ENCODE data around the gene MAP3K13.
A peak's percentile ranks its signal among the peaks of the same experiment; 100 is the strongest.
"Not testable (repeated sequence)": the region's sequence is repeated elsewhere in the genome, so short reads cannot be mapped to it uniquely, and the experiment has no call there.

The MAP3K13 gene

DNA sequence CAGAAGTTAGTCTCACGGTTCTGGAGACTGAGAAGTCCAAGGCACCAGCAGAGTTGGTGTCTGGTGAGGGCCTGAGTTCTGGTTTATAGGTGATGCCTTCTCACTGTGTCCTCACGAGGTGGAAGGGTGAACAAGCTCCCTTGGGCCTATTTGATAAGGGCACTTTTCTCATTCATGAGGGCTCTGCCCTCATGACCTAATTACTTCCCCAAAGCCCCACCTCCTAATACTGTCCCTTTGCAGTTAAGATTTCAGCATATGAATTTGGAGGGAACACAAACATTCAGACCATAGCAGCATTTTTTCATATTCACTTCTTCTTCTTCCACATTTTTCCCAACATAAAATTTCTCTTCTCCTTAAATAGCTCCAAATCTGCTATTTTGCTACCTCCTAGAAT lies 94.4 kb downstream of the MAP3K13 start:
- DNase-seq = no peak

DNA sequence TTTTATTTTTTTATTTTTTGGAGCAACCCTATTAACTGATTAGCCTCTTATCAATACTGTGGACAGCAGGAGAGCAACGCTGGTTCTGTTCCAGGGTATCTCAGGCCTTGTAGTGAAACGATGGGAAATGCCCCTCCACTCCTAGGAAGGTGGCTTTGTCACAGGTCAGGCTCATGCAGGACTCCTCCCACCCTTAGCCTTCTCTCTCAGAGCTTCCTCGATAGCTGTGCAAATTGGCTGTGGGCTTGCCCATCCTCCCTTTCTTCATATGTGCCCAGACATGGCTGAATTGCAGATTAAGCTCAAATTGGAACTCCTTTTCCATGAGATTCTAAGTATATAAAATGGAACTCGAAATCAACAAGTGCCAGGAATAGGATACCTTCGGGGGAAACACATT lies 97.4 kb downstream of the MAP3K13 start:
- no peak for DNase-seq

DNA sequence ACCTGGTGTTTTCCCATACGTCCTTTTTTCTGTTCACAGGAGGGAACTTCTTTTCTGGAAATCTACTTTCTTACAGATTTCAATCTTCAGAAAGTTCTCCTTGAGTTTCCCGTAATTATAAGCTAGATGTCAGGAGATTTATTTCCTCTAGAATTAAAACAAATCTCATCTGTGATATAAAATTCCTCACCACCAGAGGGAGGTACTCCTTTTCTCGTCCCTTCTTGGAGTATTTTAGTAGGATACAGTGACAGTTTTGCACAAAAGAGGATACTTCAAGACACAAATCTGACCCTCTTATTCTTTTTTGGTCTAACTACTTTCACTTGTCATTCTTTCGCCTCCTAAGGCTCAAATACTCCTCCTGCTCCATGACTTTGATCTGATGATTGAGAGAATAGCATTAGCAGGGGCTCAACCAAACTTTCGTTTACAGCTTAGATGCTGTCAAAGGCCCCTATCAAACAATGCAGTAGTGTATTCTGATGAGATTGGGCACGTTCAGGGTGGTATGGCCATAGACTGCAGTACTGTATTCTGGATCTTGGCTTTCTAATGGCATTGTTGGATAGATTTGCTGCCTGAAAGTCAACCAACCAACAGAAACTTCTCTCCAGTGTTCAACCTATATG lies 97.9 kb downstream of the MAP3K13 start:
- DNase-seq = no peak

DNA sequence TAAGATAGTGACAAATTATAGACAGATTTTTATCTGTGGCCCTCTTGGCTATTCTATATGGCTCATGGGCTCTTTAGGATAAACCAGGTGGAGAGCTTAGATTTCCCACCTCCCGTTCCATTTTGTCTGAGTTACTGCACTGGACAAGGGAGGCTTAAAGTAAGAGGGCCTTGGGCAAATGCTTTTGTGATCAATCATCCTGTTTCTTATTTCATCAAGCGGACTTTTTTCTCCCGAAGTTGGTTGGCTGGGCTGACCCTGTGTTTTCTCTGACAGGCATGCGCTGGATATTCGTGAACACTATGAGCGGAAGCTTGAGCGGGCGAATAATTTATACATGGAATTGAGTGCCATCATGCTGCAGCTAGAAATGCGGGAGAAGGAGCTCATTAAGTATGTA lies 102.5 kb downstream of the MAP3K13 start:
- DNase-seq = no peak

DNA sequence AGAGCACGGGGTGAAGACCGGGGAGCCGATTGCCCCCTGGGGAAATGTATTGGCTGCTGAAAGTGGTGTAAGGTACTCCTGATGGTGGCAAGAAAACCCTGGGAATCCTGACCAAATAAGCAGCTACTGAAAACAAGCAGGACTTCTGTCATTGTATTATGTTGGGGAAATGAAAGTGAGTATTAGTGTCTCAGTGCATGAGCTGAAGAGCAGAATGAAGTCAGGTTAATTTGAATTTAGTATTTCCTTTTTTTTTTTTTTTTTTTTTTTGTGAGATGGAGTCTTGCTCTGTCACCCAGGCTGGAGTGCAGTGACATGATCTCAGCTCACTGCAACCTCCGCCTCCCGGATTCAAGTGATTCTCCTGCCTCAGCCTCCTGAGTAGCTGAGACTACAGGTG lies 103.2 kb downstream of the MAP3K13 start:
- not testable (repeated sequence) for DNase-seq

DNA sequence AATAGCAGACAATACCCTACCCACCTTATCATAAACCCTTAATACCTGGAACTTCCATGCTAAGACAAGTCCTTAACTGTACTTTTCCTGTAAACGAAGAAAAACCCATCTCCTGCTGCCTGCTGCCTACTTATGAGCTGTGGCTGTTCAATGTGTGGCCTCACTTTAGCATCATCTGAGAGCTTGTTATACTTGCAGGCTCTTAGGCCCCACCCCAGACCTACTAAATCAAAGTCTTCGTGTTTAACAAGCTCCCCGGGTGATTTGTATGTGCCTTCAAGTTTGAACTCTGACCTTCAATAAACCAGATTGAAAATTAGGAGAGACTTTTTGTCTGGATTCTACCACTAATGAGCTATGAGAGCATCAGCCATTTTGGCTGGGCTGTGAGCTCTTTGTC lies 106.6 kb downstream of the MAP3K13 start:
- DNase-seq = no peak

DNA sequence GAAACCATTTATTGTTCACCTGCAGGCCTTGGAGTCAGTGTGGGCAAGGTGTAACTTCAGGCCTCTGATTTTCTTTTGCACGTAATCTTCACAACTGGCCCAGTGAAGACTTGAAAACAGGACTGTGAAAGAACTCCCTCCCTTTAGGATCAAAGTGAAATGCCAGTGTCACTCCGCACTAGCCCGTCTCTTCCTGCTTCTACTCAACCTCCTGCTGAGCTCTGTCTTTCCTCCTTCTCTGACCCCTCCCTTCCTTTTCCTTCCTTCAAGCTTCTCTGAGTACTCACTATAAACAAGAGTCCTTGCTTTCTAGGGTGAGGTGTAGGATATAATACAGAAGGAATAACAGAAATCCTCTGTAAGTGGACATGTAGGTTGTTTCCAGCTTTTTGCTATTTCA lies 107.4 kb downstream of the MAP3K13 start:
- DNase-seq = no peak

DNA sequence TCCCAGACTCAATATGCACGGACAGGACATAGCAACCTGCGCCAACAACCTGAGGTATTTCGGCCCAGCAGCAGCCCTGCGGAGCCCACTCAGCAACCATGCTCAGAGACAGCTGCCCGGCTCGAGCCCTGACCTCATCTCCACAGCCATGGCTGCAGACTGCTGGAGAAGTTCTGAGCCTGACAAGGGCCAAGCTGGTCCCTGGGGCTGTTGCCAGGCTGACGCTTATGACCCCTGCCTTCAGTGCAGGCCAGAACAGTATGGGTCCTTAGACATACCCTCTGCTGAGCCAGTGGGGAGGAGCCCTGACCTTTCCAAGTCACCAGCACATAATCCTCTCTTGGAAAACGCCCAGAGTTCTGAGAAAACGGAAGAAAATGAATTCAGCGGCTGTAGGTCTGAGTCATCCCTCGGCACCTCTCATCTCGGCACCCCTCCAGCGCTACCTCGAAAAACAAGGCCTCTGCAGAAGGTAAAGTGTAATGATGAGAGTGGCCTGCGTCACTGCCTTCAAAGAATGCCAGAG lies 110.4 kb downstream of the MAP3K13 start:
- DNase-seq = no peak

DNA sequence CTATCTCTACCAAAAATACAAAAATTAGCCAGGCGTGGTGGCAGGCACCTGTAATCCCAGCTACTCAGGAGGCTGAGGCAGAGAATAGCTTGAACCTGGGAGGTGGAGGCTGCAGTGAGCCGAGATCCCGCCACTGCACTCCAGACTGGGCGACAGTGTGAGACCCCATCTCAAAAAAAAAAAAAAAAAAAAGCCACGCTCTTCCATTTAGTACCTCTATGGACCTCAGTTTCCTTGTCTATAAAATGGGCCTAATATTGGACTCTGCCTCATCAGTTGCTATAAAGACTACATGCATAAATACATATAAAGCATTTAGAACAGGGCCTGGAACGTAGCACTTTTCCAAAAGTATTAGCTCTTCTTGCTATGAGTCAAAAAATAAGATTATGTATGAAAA lies 112.0 kb downstream of the MAP3K13 start:
- not testable (repeated sequence) for DNase-seq

DNA sequence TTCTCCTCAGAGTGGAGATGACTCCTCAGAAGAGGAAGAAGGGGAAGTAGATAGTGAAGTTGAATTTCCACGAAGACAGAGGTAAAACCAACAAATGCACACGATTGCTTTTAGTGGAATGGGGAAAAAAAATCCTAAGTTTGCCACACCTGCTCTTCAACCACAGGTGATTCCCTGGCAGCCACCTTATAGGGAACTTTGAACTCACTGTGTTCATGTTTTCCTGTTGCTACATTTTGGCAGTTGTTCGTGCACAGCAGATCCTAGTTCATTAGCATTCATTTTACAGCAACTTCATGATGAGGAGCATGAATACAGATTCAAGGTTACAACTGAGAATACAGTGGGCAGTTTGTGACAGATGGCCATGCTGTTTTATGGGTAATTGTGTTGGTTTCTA lies 114.4 kb downstream of the MAP3K13 start:
- no peak for DNase-seq

DNA sequence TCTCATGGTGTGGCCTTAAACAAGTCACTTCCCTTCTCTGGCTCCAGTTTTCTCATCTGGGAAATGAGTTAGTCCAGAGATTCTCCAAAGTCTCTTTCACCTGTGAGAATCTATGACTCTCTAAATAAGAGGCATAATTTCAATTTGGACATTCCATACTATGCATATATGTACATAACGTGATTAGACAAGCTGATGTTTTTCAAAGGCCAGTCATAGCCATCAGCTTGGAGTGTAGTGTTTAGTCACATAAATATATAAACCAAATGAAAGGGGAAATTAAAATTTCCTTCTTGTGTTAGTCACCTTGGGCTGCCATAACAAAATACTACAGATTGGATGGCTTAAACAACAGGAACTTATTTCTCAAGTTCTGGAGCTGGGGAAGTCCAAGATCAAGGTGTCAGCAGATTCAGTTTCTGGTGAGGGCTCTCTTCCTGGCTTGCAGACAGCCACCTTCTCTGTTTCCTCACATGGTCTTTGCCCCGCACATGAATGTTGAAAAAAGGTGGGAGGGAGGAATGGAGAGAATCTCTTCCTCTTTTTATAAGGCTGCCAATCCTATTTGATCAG lies 116.5 kb downstream of the MAP3K13 start:
- DNase-seq = no peak

DNA sequence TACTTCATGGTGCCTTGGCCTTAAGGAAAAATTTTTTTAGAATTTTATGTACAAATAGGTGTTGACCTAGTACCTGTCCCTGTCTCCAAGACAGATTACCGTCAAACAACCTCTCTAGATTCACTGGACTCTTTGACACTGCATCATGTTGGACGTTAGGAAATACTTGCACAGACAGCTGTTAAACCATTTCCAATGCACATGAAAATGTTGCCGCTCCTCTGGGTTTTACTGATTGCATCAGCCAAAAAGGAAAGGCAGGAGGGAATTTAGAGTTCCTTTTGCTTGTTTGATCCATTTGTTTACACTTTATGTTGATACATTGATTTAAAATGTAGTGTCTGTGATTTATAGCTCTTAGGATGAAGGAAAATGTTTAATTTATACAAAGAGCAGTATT lies 121.4 kb downstream of the MAP3K13 start:
- no peak for DNase-seq

DNA sequence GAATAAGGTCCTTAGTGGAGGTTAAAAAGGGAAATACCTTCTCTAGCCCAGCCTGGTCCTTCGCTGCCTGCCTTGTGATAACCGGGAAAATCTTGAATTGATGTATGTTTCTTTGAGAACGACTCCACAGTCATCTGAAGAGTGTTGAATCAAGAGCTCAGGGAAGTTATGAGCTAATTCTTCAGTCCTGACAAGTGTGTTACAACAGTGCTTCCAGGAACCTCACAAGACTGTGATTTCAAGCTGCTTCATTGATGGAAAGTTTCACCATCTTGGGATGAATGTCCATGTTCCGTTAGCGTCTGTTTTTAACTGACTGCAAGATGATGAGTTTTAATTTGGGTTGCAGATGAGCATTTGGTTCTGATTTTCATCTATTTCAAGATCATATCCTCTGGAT lies 123.5 kb downstream of the MAP3K13 start:
- no peak for DNase-seq

DNA sequence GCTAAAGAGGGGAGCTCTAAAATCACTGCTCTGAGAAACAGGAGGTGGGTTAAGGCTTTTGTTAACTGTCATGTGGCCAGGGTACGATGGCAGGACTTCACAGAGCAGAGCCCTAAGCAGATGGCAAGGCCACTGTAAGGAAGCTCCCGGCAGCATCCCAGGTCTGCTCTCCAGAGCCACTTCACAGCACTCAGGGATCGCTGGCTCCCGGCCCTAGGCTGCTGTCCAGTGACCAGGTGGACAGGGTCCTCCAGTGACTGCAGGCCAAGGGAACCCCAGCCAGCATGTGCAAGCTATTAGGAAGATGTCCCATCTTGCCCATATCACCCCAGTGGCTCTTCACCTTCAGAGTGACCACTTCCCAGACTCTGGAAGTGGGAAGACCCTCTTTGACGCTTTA lies 125.5 kb downstream of the MAP3K13 start:
- peak; percentile 13 for DNase-seq

DNA sequence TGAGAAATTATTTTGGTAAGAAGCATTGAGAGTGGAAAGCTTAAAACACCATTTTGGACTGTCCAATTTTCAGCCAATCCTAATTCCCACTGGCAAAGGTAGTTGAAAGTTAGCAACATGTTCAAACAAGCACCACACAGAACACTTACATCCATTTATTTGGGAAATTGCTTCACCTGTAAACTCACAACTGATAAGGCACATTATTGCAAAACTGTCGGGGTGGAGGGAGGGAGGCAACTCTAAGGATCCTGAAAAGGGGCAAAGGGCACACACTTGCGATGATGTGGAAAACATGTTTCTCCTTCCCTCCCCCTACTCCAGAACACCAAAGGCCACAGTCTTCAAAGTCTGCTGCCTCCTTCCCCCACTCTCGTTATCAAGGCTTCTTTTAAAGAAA lies 126.5 kb downstream of the MAP3K13 start:
- DNase-seq = no peak

DNA sequence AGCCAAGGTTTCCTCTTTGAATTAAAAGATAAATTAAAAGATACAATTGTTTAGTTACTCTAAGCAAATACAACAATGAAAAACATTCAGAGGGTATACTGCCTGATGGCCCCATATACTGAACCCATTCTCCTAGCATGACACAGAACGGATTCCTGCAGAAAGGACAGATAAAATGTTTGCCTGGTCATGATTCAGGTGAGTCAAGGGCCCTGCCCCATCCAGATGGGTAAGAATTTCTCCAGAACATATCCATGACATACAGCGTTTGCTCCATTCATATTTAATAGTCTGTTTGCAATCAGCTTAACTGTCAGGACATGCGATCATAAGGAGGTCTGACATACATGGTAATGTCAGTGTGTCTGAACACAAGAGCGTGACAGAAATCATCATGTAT lies 127.3 kb downstream of the MAP3K13 start:
- DNase-seq = no peak

DNA sequence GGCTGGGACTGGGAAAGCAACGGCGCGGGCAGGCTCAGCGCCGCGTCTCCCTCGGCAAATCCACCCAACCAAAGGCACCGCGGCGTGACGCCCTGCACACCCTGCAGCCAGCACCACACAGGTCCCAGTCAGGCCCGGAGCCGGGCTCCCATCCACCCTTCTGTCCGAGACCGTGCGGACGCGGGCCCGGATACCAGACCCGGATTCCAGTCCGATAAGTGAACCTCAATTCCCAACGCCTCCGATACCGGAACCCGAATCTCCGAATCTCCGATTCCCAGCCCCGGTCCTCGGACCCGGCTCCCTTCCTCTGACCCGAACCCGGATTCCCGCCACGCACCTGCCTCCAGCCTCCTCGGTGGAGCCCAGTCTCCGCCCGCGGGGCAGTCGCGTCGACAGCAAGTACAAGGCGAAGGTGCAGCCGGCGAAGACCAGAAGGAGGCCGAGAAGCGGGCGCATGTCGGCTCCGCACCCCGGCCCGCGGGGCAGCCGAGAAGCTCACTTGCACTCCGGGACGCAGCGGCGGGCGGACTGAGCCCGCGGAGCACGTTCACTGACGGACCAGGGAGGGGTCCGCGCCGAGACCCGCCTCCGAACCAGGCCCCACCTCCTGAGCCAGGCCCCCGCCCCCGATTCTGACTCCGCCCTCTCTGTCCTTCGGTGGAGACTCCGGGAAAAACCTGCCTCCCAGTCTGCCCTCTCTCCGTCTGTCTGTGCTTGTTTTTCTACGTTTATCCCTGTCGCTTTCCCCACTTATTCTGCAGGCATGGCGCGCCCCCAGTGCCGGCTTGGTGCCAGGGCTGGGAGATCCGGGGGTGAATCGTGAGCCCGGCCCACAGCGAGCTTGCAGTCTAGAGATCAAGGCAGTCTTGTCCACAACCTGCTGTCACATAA lies 135.8 kb downstream of the MAP3K13 start, which contains the start of gene TMEM41A:
TMEM41A (minus strand) TSS at position 533 of the 894 bp plus-strand sequence; CDS start at position 459, 74 bp downstream.
- DNase-seq = peak; percentile 89

DNA sequence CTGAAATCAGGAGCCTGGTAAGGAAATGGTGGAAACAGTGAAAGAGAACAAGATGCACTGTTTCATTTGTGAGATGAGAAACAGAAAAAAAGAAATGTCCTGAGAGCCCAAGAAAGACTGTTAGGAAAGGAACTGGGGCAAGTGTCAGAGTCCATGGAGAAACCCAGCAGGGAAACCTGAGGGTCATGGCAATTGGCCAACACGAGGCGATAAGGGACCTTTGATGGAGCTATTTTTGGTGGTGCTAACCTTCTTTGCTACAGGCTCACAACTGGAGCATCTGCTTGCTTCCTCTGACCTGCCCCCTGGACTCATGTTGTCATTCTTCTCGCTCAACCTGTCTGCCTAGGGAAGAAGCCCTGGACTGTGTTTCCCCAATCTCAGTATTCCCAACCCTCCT lies 140.1 kb downstream of the MAP3K13 start:
- DNase-seq = no peak

DNA sequence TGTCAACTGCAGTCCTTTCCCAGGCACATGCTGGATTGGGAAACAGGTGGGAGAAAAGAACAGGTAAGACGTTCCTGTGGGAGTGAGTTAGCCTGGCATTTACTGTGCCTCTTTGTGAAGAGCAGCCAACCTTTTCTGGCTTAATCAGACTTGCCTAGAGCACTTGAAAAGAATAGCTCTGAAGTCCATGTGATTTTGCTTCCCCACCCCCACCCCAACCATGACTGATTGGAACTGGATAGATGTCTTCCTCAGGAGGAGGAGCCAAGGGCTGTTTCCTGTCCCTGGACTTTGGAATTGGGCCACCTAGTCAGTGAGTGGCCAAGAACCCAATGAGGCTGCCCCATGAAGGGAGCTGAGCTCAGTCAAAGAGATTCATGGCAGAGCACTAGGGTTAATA lies 140.6 kb downstream of the MAP3K13 start:
- DNase-seq = no peak

DNA sequence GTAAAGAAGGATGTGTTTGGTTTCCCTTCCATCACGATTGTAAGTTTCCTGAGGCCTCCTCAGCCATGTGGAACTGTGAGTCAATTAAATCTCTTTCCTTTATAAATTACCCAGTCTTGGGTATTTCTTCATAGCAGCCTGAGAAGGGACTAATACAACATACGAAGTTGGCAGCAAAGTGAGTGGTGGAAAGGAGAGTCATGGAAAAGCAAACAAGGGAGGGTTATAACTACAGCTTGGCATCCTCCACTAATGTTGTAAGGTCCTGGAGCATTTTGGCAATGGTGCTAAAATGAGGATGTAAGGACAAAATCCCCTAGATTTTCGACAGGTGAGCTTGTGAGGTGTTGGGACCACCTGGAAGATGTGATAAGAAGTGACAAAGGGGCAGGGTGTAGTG lies 141.7 kb downstream of the MAP3K13 start:
- no peak for DNase-seq

DNA sequence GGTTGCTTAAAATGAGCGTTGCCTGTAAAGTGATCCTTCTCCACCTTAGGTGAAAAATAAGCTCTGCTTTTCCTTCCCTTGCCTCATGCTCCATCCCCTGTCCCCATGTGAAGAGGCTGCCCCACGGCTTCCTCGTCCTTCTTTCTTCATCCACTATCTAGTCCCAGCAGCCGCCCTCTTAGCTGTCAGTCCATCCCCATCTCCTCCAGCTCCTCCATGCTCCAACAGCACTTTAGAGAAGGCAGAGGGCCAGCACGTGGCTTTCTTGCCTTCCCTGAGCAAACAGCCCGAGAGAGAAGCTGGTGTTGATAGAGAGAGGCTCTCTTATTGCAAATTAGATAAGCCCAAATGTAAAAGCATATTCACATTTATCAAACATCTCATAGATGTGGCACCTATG lies 144.9 kb downstream of the MAP3K13 start:
- no peak for DNase-seq

DNA sequence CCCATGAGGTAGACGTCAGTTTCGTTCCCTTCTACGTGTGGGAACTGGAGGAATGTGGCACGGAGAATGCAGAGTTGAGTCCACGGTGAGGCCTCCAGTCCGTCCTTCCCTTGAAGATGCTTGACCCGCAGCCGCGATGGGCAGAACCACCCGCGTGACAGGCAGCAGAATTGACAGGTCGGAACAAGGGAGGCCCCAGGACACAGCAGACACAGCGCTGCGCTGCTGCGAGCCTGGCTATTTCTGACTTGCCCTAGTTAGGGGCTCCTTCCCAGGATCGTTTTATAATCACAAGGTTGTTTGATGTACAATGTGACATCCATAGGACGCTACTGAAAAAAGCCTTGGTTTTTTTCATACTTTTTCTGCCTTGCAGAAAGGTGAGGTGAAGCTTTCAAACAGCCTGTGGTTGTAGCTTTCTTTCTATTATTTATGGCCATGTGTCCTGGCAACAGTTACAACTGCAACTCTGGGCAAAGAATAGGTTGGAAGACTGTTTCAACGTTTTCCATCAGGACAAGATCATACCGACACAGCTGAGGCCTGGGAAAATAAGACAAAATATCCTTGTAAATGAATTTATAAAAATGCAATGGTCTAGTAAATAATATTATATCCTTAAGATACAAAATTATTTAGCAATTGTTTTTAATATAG lies 145.5 kb downstream of the MAP3K13 start:
- no peak for DNase-seq

DNA sequence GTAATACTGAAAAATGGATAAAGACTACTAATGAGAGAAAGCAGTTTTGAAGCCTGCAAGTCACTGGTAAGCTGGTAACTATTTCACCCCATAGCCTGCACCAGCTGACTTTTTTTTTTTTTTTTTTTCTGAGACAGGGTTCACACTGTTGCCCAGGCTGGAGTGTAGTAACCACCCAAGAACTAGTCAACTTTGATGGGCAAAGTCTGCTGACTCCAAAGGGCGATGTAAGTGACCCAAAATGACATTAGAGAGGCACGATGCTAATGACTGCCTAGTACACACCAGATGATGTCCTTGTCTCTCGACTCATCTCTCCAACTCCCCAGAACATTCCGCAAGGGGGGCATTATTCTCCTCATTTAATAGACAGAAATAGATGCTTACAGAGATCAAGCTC lies 148.8 kb downstream of the MAP3K13 start:
- DNase-seq = no peak
